ENCODE measurements around the gene TCF15. TPM values are rescaled to one million over a fixed set of nuclear protein-coding genes. Genes with fewer than 3 reads are reported as not detected.
A peak's percentile ranks its signal among the peaks of the same experiment; 100 is the strongest.

The TCF15 gene
- total and polyA plus RNA-seq, 2 of the 13 experiments (the other 11 are each of a cell fraction or from before 2014, with no cell fraction given), result not detected

DNA sequence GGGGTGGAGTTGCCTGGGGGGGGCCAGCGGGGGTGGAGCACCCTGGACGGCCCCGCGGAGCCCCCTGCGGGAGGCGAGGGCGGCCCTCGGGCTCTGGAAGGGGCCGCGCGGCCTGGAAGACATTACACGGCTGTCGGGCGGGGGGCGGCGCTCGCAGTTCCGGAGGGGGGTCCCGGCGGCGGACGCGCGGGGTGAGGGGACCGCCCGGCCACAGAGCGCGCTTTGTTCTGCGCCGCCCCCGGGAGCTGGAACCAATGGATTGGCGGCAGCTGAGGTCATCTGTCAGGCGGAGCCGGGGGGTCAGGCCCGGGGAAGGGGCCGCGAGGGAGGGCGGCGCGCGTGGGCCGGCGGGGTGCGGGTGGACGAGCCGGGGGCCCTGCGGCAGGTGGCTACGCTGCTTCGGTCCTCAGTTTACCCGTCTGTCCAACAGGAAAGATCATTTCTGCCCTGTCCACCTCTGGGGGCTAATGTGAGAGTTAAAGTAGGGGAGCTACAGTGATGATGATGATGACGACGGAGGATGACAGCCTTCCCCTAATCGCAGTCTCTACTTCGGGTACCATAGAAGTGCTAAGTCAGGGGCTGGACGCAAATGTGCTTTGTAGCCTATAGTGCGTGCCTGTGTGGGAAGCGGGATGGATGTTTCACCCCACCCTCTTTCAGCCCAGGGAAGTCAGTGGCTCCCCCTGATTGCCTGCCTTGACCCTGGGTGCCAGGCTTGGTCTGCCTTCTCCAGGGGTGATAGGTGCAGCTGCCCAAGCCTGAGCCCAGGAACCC lies 32.5 kb upstream of the TCF15 start (continued):
- TF ChIP-seq, protein P1, sequence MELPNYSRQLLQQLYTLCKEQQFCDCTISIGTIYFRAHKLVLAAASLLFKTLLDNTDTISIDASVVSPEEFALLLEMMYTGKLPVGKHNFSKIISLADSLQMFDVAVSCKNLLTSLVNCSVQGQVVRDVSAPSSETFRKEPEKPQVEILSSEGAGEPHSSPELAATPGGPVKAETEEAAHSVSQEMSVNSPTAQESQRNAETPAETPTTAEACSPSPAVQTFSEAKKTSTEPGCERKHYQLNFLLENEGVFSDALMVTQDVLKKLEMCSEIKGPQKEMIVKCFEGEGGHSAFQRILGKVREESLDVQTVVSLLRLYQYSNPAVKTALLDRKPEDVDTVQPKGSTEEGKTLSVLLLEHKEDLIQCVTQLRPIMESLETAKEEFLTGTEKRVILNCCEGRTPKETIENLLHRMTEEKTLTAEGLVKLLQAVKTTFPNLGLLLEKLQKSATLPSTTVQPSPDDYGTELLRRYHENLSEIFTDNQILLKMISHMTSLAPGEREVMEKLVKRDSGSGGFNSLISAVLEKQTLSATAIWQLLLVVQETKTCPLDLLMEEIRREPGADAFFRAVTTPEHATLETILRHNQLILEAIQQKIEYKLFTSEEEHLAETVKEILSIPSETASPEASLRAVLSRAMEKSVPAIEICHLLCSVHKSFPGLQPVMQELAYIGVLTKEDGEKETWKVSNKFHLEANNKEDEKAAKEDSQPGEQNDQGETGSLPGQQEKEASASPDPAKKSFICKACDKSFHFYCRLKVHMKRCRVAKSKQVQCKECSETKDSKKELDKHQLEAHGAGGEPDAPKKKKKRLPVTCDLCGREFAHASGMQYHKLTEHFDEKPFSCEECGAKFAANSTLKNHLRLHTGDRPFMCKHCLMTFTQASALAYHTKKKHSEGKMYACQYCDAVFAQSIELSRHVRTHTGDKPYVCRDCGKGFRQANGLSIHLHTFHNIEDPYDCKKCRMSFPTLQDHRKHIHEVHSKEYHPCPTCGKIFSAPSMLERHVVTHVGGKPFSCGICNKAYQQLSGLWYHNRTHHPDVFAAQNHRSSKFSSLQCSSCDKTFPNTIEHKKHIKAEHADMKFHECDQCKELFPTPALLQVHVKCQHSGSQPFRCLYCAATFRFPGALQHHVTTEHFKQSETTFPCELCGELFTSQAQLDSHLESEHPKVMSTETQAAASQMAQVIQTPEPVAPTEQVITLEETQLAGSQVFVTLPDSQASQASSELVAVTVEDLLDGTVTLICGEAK (IDR thresholded peaks at IDR 0.05), result no peak
- TF ChIP-seq, protein P1 (CRISPR knock-in tag; IDR thresholded peaks at IDR 0.05), result no peak
- TF ChIP-seq CHD4 (IDR thresholded peaks at IDR 0.05; ENCODE audit: borderline replicate concordance, low read length) (peak; percentile 70; the same call in 1 of the 2 replicates), ZNF224 (CRISPR knock-in tag; IDR thresholded peaks at IDR 0.05) (no peak), KDM4B (CRISPR knock-in tag; IDR thresholded peaks at IDR 0.05) (no peak), SMAD9 (CRISPR knock-in tag; IDR thresholded peaks at IDR 0.05) (no peak), SRY (CRISPR knock-in tag; IDR thresholded peaks at IDR 0.05) (no peak), ZC3H4 (CRISPR knock-in tag; IDR thresholded peaks at IDR 0.05; ENCODE audit: borderline replicate concordance) (no peak), IKZF1 (IDR thresholded peaks at IDR 0.05) (no peak), ZMYM2 (CRISPR knock-in tag; IDR thresholded peaks at IDR 0.05) (no peak), MEIS1 (CRISPR knock-in tag; IDR thresholded peaks at IDR 0.05; ENCODE audit: borderline replicate concordance) (peak; percentile 30; the same call in 1 of the 2 replicates), NFYB (CRISPR knock-in tag; IDR thresholded peaks at IDR 0.05) (peak; percentile 55), FIP1L1 (IDR thresholded peaks at IDR 0.05; ENCODE audit: borderline replicate concordance, insufficient read depth, low read depth, low read length) (no peak), ATRX (CRISPR knock-in tag; IDR thresholded peaks at IDR 0.05; ENCODE audit: borderline replicate concordance) (no peak), ATF7-NPFF (CRISPR knock-in tag; IDR thresholded peaks at IDR 0.05; ENCODE audit: low read depth) (no peak; the same call in 1 of the 2 replicates), ARID2 (CRISPR knock-in tag; IDR thresholded peaks at IDR 0.05; ENCODE audit: borderline replicate concordance) (no peak), SIN3B (IDR thresholded peaks at IDR 0.05; ENCODE audit: low read length) (no peak), PRPF4 (IDR thresholded peaks at IDR 0.05; ENCODE audit: low read depth, low read length, poor library complexity, severe bottlenecking) (no peak)
- TF ChIP-seq, protein P2, sequence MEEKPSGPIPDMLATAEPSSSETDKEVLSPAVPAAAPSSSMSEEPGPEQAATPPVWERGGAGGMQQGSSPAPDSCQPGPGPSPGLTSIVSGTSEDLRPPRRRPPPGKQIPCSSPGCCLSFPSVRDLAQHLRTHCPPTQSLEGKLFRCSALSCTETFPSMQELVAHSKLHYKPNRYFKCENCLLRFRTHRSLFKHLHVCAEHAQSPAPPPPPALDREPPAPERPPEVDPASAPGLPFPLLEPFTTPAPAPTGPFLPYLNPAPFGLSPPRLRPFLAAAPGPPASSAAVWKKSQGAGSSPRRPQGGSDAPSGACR (CRISPR knock-in tag; IDR thresholded peaks at IDR 0.05), result no peak

All from HepG2 (cell line).